WTC11 (cell line): ENCODE measurements around the gene BTBD1. TPM values are rescaled to one million over a fixed set of nuclear protein-coding genes. Genes with fewer than 3 reads are reported as not detected.

Source experiments
- ATAC-seq: fragments of 200-7000 bp; cut with Tn5 transposase; 2 replicates; pipeline ENCODE4 v1.10.0; 2021; ENCODE audit warnings: mild to moderate bottlenecking, moderate library complexity
- CTCF ChIA-PET: fragments of 300-600 bp; sonication (Branson Sonifier 250); formaldehyde crosslinking; loops from one replicate; lab custom pipeline; 2021; ENCODE audit warnings: antibody characterized with exemption; lab: Charles Lee
- POLR2A ChIA-PET: fragments of 350-600 bp; sonication (Branson Sonifier 250); formaldehyde crosslinking; loops from one replicate; lab custom pipeline; 2021; ENCODE audit warnings: antibody characterized with exemption; lab: Charles Lee
- DNase-seq: peaks from one replicate; pipeline ENCODE4 v3.0.0; 2021; ENCODE audit warnings: low spot score
- H3K27ac Mint-ChIP-seq: 2 replicates; pipeline ENCODE4 v1.8.0; 2021; ENCODE audit warnings: mixed read lengths
- H3K27me3 Mint-ChIP-seq: 2 replicates; pipeline ENCODE4 v1.8.0; 2021; ENCODE audit warnings: low read depth, mild to moderate bottlenecking, moderate library complexity, mixed read lengths
- H3K36me3 Mint-ChIP-seq: 2 replicates; pipeline ENCODE4 v1.8.0; 2021; ENCODE audit warnings: mixed read lengths
- H3K4me1 Mint-ChIP-seq: 2 replicates; pipeline ENCODE4 v1.8.0; 2022; ENCODE audit warnings: mixed read lengths
- H3K4me3 Mint-ChIP-seq: 2 replicates; pipeline ENCODE4 v1.8.0; 2021; ENCODE audit warnings: mild to moderate bottlenecking, moderate library complexity, mixed read lengths
- H3K9me3 Mint-ChIP-seq: 2 replicates; pipeline ENCODE4 v1.8.0; 2021; ENCODE audit warnings: mixed read lengths
- FOXJ3 ChIP-seq: sonication (generic); formaldehyde crosslinking; IDR thresholded peaks from 2 replicates; pipeline ENCODE4 v1.9.0; 2021; ENCODE audit warnings: missing genetic modification reagents, mild to moderate bottlenecking, borderline replicate concordance
- FOXK1 ChIP-seq: sonication (generic); formaldehyde crosslinking; IDR thresholded peaks from 2 replicates; pipeline ENCODE4 v1.8.0; 2022; ENCODE audit warnings: mild to moderate bottlenecking, moderate library complexity, missing genetic modification reagents
- KAT7 ChIP-seq: sonication (generic); formaldehyde crosslinking; IDR thresholded peaks from 2 replicates; pipeline ENCODE4 v1.8.1; 2023; ENCODE audit warnings: missing genetic modification reagents, mild to moderate bottlenecking, borderline replicate concordance
- MXD4 ChIP-seq: fragments of 250-450 bp; sonication (Bioruptor Pico); IDR thresholded peaks from 2 replicates; pipeline ENCODE4 v1.8.0; 2021; ENCODE audit warnings: mild to moderate bottlenecking, moderate library complexity, borderline replicate concordance
- NFATC4 ChIP-seq: fragments of 250-450 bp; sonication (Bioruptor Pico); IDR thresholded peaks from 2 replicates; pipeline ENCODE4 v1.9.0; 2021; ENCODE audit warnings: mild to moderate bottlenecking
- NFE2L1 ChIP-seq: sonication (generic); formaldehyde crosslinking; IDR thresholded peaks from 2 replicates; pipeline ENCODE4 v1.8.1; 2023; ENCODE audit warnings: missing genetic modification reagents
- NR1H2 ChIP-seq: sonication (generic); formaldehyde crosslinking; IDR thresholded peaks from 2 replicates; pipeline ENCODE4 v1.9.0; 2021; ENCODE audit warnings: mild to moderate bottlenecking, moderate library complexity, missing genetic modification reagents
- OVOL2 ChIP-seq: fragments of 250-450 bp; sonication (Bioruptor Pico); IDR thresholded peaks from 2 replicates; pipeline ENCODE4 v1.9.0; 2021; ENCODE audit warnings: mild to moderate bottlenecking, borderline replicate concordance
- TEAD1 ChIP-seq: sonication (generic); formaldehyde crosslinking; IDR thresholded peaks from 2 replicates; pipeline ENCODE4 v1.8.0; 2022; ENCODE audit warnings: mild to moderate bottlenecking, missing genetic modification reagents
- ZNF317 ChIP-seq: sonication (generic); formaldehyde crosslinking; IDR thresholded peaks from 2 replicates; pipeline ENCODE4 v1.8.1; 2023; ENCODE audit warnings: low read depth, mild to moderate bottlenecking, moderate library complexity, missing genetic modification reagents, borderline replicate concordance
- total RNA-seq: library from RNA; stranded (reverse); gene quantifications from 3 replicates; pipeline ENCODE4 v1.2.3, GENCODE V29; 2021
- TF ChIP-seq, protein P1 (sequence below): sonication (generic); formaldehyde crosslinking; IDR thresholded peaks from 2 replicates; pipeline ENCODE4 v1.8.1; 2022; ENCODE audit warnings: low read depth, missing genetic modification reagents, borderline replicate concordance
- TF ChIP-seq, protein P2 (sequence below): fragments of 250-450 bp; sonication (Bioruptor Pico); IDR thresholded peaks from 2 replicates; pipeline ENCODE4 v1.9.0; 2021; ENCODE audit warnings: mild to moderate bottlenecking, borderline replicate concordance
- TF ChIP-seq, protein P3 (sequence below): sonication (generic); formaldehyde crosslinking; conservative IDR thresholded peaks from 2 replicates; pipeline ENCODE4 v1.8.1; 2022; ENCODE audit warnings: mild to moderate bottlenecking, missing genetic modification reagents
- TF ChIP-seq, protein P4 (sequence below): fragments of 250-450 bp; sonication (Bioruptor Pico); IDR thresholded peaks from 2 replicates; pipeline ENCODE4 v1.8.0; 2021; ENCODE audit warnings: mild to moderate bottlenecking
- TF ChIP-seq, protein P5 (sequence below): sonication (generic); formaldehyde crosslinking; IDR thresholded peaks from 2 replicates; pipeline ENCODE4 v1.8.0; 2023; ENCODE audit warnings: missing genetic modification reagents
- TF ChIP-seq, protein P6 (sequence below): sonication (generic); formaldehyde crosslinking; IDR thresholded peaks from 2 replicates; pipeline ENCODE4 v1.8.1; 2022; ENCODE audit warnings: missing genetic modification reagents, borderline replicate concordance
- TF ChIP-seq, protein P7 (sequence below): fragments of 200-600 bp; IDR thresholded peaks from 2 replicates; pipeline ENCODE4 v1.8.0; 2022; ENCODE audit warnings: antibody characterized with exemption
- TF ChIP-seq, protein P8 (sequence below): sonication (generic); formaldehyde crosslinking; IDR thresholded peaks from 2 replicates; pipeline ENCODE4 v1.8.1; 2023; ENCODE audit warnings: mild to moderate bottlenecking, missing genetic modification reagents, moderate library complexity
- TF ChIP-seq, protein P9 (sequence below): fragments of 250-450 bp; sonication (Bioruptor Pico); IDR thresholded peaks from 2 replicates; pipeline ENCODE4 v1.9.0; 2021; ENCODE audit warnings: moderate library complexity, mild to moderate bottlenecking, inconsistent platforms, borderline replicate concordance
- TF ChIP-seq, protein P10 (sequence below): sonication (generic); formaldehyde crosslinking; IDR thresholded peaks from 2 replicates; pipeline ENCODE4 v1.8.1; 2022; ENCODE audit warnings: mild to moderate bottlenecking, moderate library complexity, missing genetic modification reagents

The BTBD1 gene
- total RNA-seq, 1 experiment from 2014 or later, result 39.6 TPM

DNA sequence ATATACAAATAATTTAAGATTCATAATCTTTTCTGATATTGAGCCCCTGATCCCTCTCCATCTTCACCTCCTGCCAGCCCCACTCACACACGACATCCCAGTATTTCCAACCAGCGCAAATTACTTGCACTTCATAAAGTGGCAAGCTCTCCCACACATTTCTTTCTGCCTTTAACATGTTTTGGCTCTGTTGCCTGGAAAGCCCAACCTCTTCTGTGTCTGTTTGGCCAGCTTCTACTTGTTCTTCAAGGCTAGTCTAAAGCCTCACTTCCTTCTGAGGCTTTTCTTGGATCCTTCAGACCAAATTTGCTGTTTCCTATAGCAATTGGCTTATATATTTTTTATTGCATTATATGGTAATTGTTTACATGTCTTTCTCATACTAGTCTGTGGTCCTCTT is 35.3 kb upstream of the BTBD1 start:
- H3K4me3 Mint-ChIP-seq, result no peak overlapping the region
- peaks cover 12% of the 10 kb centered on the region; the same call in 1 of the 2 replicates for H3K4me1 Mint-ChIP-seq
- TF ChIP-seq, protein P1, sequence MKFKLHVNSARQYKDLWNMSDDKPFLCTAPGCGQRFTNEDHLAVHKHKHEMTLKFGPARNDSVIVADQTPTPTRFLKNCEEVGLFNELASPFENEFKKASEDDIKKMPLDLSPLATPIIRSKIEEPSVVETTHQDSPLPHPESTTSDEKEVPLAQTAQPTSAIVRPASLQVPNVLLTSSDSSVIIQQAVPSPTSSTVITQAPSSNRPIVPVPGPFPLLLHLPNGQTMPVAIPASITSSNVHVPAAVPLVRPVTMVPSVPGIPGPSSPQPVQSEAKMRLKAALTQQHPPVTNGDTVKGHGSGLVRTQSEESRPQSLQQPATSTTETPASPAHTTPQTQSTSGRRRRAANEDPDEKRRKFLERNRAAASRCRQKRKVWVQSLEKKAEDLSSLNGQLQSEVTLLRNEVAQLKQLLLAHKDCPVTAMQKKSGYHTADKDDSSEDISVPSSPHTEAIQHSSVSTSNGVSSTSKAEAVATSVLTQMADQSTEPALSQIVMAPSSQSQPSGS (CRISPR knock-in tag), result no peak
- TF ChIP-seq MXD4, result no peak
- TF ChIP-seq FOXJ3 (CRISPR knock-in tag), result no peak
- no peak for TF ChIP-seq FOXK1 (CRISPR knock-in tag)
- TF ChIP-seq, protein P2, sequence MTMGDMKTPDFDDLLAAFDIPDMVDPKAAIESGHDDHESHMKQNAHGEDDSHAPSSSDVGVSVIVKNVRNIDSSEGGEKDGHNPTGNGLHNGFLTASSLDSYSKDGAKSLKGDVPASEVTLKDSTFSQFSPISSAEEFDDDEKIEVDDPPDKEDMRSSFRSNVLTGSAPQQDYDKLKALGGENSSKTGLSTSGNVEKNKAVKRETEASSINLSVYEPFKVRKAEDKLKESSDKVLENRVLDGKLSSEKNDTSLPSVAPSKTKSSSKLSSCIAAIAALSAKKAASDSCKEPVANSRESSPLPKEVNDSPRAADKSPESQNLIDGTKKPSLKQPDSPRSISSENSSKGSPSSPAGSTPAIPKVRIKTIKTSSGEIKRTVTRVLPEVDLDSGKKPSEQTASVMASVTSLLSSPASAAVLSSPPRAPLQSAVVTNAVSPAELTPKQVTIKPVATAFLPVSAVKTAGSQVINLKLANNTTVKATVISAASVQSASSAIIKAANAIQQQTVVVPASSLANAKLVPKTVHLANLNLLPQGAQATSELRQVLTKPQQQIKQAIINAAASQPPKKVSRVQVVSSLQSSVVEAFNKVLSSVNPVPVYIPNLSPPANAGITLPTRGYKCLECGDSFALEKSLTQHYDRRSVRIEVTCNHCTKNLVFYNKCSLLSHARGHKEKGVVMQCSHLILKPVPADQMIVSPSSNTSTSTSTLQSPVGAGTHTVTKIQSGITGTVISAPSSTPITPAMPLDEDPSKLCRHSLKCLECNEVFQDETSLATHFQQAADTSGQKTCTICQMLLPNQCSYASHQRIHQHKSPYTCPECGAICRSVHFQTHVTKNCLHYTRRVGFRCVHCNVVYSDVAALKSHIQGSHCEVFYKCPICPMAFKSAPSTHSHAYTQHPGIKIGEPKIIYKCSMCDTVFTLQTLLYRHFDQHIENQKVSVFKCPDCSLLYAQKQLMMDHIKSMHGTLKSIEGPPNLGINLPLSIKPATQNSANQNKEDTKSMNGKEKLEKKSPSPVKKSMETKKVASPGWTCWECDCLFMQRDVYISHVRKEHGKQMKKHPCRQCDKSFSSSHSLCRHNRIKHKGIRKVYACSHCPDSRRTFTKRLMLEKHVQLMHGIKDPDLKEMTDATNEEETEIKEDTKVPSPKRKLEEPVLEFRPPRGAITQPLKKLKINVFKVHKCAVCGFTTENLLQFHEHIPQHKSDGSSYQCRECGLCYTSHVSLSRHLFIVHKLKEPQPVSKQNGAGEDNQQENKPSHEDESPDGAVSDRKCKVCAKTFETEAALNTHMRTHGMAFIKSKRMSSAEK (CRISPR knock-in tag), result no peak
- no peak for TF ChIP-seq TEAD1 (CRISPR knock-in tag)
- TF ChIP-seq, protein P3, sequence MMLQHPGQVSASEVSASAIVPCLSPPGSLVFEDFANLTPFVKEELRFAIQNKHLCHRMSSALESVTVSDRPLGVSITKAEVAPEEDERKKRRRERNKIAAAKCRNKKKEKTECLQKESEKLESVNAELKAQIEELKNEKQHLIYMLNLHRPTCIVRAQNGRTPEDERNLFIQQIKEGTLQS (CRISPR knock-in tag), result no peak
- ATAC-seq, result no peak
- no peak overlapping the region for H3K27ac Mint-ChIP-seq
- peaks cover 31% of the 10 kb centered on the region for H3K27me3 Mint-ChIP-seq
- H3K9me3 Mint-ChIP-seq, result 0 out of 2 replicates have a peak, but pooled peaks cover 4% of the 10 kb centered on the region
- DNase-seq, result no peak
- ChIA-PET POLR2A (no interaction called here), CTCF (no interaction called here)
- H3K36me3 Mint-ChIP-seq, result no peaks in the 10 kb centered on the region

DNA sequence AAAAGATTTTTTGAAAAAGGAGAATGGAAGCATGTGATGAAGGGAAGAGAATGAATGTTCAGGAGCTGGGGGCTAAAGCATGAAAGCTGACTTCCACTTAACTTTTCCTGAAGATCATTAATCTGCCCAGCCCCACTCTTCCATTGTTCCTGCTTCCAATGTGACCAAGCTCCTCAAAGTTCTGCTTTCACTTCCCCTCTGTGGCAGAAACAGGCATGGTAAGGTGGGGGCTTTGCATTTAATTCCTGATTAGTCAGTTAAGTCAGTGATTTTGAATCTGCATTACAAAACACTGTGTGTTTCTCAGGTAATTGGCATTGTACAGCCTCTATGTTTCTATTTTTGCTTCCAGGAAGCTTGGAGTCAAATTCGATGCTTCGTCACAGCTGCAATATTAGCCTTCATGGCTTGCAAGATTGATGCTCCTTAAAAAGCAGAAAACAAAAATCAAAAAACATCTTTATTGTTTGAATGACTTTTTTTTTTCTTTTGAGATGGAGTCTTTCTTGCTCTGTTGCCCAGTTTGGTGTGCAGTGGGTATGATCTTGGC is 33.1 kb upstream of the BTBD1 start:
- no peak for ATAC-seq
- H3K4me1 Mint-ChIP-seq, result peaks cover 7% of the 10 kb centered on the region; the same call in 1 of the 2 replicates
- H3K36me3 Mint-ChIP-seq, result no peaks in the 10 kb centered on the region
- no peak overlapping the region for H3K4me3 Mint-ChIP-seq
- no peak overlapping the region for H3K27ac Mint-ChIP-seq
- peaks cover 21% of the 10 kb centered on the region for H3K27me3 Mint-ChIP-seq
- no peak for DNase-seq
- ChIA-PET CTCF (interaction anchor here (1.2 kb wide), 1 partner anchor 251 kb away, joined by 3 read pairs; no protein-coding TSS in a partner anchor), POLR2A (no interaction called here)
- H3K9me3 Mint-ChIP-seq, result 0 out of 2 replicates have a peak, but pooled peaks cover 4% of the 10 kb centered on the region
- TF ChIP-seq, protein P4, sequence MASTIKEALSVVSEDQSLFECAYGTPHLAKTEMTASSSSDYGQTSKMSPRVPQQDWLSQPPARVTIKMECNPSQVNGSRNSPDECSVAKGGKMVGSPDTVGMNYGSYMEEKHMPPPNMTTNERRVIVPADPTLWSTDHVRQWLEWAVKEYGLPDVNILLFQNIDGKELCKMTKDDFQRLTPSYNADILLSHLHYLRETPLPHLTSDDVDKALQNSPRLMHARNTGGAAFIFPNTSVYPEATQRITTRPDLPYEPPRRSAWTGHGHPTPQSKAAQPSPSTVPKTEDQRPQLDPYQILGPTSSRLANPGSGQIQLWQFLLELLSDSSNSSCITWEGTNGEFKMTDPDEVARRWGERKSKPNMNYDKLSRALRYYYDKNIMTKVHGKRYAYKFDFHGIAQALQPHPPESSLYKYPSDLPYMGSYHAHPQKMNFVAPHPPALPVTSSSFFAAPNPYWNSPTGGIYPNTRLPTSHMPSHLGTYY (CRISPR knock-in tag), result no peak
- TF ChIP-seq NFE2L1 (CRISPR knock-in tag) (no peak), ZNF317 (CRISPR knock-in tag) (no peak), NFATC4 (CRISPR knock-in tag) (no peak), OVOL2 (CRISPR knock-in tag) (no peak), KAT7 (CRISPR knock-in tag) (no peak), NR1H2 (CRISPR knock-in tag) (no peak)
- TF ChIP-seq, protein P5, sequence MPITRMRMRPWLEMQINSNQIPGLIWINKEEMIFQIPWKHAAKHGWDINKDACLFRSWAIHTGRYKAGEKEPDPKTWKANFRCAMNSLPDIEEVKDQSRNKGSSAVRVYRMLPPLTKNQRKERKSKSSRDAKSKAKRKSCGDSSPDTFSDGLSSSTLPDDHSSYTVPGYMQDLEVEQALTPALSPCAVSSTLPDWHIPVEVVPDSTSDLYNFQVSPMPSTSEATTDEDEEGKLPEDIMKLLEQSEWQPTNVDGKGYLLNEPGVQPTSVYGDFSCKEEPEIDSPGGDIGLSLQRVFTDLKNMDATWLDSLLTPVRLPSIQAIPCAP, result no peak
- TF ChIP-seq, protein P6, sequence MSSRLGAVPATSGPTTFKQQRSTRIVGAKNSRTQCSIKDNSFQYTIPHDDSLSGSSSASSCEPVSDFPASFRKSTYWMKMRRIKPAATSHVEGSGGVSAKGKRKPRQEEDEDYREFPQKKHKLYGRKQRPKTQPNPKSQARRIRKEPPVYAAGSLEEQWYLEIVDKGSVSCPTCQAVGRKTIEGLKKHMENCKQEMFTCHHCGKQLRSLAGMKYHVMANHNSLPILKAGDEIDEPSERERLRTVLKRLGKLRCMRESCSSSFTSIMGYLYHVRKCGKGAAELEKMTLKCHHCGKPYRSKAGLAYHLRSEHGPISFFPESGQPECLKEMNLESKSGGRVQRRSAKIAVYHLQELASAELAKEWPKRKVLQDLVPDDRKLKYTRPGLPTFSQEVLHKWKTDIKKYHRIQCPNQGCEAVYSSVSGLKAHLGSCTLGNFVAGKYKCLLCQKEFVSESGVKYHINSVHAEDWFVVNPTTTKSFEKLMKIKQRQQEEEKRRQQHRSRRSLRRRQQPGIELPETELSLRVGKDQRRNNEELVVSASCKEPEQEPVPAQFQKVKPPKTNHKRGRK, result no peak
- TF ChIP-seq, protein P7, sequence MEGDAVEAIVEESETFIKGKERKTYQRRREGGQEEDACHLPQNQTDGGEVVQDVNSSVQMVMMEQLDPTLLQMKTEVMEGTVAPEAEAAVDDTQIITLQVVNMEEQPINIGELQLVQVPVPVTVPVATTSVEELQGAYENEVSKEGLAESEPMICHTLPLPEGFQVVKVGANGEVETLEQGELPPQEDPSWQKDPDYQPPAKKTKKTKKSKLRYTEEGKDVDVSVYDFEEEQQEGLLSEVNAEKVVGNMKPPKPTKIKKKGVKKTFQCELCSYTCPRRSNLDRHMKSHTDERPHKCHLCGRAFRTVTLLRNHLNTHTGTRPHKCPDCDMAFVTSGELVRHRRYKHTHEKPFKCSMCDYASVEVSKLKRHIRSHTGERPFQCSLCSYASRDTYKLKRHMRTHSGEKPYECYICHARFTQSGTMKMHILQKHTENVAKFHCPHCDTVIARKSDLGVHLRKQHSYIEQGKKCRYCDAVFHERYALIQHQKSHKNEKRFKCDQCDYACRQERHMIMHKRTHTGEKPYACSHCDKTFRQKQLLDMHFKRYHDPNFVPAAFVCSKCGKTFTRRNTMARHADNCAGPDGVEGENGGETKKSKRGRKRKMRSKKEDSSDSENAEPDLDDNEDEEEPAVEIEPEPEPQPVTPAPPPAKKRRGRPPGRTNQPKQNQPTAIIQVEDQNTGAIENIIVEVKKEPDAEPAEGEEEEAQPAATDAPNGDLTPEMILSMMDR, result no peak
- TF ChIP-seq, protein P8, sequence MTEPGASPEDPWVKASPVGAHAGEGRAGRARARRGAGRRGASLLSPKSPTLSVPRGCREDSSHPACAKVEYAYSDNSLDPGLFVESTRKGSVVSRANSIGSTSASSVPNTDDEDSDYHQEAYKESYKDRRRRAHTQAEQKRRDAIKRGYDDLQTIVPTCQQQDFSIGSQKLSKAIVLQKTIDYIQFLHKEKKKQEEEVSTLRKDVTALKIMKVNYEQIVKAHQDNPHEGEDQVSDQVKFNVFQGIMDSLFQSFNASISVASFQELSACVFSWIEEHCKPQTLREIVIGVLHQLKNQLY (CRISPR knock-in tag), result no peak
- TF ChIP-seq, protein P9, sequence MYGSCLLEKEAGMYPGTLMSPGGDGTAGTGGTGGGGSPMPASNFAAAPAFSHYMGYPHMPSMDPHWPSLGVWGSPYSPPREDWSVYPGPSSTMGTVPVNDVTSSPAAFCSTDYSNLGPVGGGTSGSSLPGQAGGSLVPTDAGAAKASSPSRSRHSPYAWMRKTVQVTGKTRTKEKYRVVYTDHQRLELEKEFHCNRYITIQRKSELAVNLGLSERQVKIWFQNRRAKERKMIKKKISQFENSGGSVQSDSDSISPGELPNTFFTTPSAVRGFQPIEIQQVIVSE (CRISPR knock-in tag), result no peak
- TF ChIP-seq, protein P10, sequence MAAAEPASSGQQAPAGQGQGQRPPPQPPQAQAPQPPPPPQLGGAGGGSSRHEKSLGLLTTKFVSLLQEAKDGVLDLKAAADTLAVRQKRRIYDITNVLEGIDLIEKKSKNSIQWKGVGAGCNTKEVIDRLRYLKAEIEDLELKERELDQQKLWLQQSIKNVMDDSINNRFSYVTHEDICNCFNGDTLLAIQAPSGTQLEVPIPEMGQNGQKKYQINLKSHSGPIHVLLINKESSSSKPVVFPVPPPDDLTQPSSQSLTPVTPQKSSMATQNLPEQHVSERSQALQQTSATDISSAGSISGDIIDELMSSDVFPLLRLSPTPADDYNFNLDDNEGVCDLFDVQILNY (CRISPR knock-in tag), result no peak
